T follicular helper cell (primary cell): Measurements from ENCODE around the gene SH2B3.

Experiments
- DNase-seq: peaks from one replicate; pipeline ENCODE4 v3.0.0-alpha.2; 2020; ENCODE audit warnings: low read depth

Gene SH2B3

DNA sequence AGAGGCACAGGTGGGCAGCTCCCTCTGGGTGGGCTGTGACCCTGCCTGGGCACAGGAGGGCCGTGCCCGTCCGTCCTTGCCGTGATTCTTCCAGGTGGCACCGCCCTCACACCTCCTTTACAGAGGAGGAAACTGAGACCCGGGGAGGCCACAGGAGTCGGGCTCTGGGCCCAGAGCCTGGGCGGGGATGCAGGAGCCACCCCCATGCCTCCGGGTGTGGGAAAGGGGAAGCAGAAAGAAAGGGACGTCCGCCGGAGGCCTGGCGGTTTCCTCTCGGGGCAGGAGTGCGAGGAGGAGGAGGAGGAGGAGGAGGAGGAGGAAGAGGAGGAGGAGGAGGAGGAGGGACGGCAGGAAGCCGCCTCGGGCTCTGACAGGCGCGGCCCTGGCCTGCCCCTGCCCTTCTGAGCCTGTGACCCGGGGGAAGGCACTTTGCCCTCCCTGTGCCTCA lies 23.0 kb downstream of the SH2B3 start:
- no peak for DNase-seq

DNA sequence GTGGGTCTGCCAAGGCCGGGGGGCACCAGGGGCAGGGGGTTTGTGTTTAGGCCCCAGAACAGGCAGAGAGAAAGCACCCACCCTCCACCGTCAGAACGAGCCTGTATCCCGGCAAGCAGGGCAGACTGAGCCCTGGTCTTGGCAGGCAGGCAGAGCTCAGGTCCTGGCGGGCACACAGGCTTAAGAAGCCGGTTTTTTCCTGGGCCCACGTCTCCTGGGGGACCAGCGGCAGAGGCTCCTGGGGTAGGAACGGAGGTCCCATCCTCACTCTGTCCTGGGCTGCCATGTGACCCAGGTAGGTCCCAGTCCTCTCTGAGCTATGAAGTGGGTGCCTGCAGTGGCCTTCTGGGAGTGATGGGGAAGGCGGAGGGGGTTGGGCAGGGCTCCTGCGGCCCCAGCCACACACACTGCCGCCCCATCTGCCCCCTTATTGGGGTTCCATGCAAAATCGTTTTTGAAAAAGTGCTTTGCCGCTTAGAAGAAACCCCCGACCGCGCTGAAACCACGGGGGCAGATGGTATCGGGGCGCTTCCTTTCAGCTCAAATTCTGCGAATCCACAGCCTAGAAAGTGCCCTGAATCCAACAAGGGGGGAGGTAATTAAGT lies 24.2 kb downstream of the SH2B3 start:
- peak; percentile 50 for DNase-seq

DNA sequence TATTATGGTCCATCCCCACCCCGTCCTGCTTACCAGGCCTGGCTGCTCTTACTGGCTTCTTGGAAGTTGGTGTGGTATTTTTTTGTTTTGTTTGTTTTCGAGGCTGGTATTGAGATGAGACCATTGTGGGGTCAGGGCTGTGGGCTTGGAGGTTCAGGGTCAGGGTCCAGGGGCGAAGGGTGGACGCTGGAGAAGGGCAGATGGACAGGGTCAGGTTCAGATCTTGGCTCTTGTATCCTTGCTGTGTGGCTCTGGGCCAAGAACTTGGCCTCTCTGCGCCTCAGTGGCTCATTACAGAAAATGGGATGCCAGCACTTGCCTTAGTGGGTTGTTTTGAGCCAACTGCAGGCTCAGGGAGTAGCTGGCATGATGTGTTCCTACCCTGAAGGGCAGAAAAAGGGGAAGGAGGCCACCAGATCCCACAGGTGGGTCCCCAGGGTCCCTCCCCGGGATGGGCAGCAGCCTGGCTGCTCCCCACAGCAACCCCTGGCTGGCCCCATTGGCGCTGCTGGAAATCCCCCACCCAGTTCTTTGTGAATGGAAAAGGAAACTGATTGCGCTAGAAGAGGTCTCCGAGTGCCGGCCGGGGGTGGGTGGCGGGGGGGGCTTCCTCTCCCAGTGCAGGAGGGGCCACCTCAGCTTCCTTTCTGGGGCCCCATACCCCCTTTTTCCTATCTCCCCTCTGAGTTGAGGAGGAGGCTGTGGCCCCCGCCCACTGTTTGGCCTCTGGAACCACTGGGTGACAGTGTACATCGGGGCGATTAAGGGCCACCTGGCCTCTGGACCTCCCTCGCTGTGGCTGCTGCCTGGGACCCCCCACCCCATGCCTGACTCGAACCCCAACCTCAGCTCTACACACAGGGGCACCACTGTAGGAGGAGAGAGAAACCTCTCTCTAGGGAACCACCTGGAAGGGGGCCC lies 25.0 kb downstream of the SH2B3 start:
- DNase-seq = peak; percentile 61

DNA sequence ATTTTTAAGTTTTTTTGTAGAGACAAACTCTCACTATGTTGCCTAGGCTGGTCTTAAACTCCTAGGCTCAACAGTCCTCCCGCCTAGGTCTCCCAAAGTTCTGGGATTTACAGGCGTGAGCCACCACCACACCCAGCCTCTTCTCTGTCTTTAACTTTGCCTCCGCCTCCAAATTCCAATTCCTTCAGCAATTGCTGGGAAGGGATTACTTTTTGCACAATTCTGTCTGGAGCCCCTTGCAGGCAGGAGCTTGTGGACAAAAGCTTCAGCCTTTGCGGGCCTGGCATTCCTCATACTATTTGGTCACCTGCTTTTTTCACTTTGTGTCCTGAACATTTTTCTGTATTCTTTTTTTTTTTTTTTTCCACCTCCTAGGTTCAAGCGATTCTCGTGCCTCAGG lies 26.0 kb downstream of the SH2B3 start:
- DNase-seq = no peak

DNA sequence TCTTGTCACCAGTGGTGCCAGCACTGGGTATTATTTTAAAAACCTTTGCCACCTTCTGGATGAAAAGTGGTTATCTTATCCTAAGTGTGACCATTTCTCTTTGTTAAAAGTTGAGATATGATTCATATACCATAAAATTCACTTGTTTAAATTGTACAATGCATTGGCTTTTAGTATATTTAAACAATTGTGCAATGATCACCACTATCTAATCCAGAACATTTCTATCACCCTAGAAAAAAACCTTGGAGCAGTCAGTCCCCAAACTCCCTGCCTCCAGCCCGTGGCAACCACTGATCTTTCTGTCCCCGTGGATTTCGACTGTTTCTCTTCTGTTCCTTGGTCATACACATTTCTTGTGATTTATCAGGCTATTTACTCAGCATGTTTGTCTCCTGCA lies 28.3 kb downstream of the SH2B3 start:
- DNase-seq = no peak

DNA sequence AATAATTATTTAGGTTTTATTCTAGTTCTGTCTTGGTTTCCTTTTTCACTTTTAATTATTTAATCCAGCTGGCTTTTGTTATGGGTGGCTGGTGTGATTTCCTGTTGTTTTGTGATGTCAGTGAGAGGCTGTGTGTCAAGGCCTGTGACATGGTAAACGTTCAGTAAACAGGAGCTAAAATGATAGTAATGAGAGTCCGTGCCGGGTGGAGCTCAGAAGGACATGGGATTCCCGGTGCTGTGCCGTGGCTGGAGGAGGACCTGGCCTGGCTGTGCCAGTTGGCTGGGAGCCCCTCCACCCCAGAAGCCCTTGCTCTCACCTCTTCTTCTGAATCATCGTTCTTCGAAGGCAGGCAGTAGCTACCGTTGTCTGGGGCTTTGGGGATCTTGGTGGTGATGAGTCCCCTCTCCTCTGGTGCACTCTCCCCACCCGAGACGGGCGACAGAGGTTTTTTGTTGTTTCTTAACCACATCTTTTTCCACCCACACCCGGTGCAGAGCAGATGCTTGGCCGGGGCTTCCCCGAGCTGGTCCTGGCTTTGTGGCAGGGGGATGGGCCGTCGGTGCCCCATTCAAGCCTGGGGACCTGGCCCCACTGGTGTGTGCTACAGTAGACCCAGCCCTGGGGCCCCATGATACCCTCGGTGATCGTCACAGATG lies 29.1 kb downstream of the SH2B3 start:
- peak; percentile 79 for DNase-seq

DNA sequence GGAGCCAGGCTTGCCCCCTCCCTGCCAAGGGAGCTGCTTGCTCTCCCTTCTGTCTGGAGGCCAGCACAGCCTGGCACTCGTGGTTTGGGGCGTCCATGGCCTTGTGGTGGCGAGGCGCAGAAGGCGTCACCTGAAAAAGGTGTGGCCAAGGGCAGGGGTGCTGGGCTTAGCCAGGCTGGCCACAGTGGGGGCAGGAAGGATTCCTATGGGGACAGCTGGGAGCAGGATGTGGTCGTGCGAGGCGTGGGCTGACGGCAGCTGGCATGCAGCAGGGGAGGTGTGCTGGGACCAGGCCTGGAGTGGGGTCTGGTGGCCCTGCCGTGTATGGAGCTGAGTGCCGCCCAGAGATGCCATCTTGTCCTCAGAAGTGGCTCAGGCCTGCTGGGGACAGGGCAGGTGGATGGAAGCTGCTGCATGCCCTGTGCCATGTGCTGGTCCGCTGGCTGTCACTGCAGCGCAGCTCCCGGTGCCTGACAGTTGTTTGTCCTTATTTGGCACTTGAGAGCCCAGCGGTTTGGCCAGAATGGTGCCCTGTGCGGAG lies 30.0 kb downstream of the SH2B3 start:
- DNase-seq = no peak

DNA sequence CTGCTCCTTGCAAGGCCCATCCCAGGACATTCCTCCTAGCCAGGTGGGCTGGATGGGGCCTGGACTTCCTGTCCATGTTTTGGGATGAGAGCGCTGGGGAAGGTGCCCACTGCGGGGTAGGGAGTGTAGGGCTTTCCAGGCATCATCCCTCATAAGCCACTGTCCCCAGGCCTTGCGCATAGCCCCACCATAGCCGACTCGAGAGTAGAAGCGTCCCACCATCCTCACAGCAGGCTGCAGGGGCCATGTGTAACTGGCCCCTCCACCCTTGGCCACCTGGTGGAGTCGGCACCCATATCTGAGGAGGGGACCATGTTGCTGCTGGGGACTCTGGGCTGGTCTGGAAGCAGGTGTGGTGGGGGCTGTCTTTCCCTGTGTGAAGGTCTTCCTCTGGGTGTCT lies 30.5 kb downstream of the SH2B3 start:
- DNase-seq = no peak

DNA sequence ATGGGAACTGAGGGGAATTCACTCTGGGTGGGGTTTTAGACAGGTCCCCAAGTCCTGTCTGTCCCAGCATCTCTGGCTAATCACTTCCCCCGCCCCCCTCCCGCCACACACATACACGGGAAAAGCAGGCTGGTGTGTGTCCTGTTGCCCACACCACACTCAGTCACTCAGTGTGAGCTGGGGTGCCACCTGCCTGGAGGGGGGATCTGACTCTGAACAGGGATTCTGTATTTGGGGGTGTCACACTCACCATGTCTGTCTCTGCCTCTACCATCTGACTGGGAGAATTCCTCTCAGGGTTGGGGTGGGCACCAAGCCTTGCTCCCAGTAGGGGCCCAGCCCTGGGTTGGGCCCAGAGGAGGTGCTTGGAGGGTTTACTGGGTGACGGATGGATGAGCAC lies 31.1 kb downstream of the SH2B3 start:
- DNase-seq = no peak

DNA sequence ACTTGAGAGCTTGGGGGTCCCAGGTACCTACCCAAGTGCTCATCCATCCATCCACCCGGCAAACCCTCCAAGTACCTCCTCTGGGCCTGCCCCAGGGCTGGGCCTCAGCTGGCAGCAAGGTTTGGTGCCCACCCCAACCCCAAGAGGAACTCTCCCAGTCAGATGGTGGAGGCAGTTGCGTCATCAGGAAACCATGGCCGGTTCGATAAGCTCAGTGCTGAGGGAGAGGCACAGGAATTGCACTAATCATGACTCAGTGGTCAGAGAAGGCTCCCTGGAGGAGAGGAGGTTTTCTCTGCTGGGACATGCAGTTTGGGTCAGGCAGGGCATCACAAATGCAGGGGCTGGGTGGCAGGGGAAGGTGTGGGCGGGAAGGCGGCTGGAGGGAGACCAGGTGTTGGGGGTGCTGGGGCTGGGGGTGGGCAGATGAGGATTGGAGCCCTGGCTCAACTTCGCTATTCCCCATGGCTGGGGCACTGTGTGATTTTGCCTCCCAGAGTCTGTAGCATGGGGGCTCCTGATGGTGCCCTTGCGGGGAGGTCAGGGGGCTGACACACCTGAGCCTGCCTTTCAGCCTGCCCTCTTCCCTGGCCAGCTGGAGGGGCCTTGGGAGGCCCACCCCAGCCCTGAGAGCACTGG lies 32.2 kb downstream of the SH2B3 start:
- no peak for DNase-seq

DNA sequence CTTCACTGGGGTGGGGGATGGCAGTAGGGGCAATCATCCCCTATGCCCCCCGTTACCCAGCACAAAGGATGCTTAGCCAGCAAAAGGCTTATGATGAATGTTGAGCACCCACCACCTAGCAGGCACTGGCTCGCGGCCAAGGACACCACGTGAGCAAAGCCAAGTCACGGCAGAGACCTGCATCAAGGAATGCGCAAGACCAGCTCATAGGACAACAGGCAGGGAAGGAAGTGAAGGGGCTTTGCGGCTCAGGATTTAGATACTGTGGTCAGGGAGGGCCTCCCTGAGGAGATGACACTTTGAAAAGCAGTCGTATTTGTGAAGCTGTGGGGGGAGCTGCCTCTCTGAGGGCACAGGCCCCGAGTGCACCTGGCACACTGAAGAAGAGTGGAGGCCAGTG lies 32.8 kb downstream of the SH2B3 start:
- DNase-seq = peak; percentile 37

DNA sequence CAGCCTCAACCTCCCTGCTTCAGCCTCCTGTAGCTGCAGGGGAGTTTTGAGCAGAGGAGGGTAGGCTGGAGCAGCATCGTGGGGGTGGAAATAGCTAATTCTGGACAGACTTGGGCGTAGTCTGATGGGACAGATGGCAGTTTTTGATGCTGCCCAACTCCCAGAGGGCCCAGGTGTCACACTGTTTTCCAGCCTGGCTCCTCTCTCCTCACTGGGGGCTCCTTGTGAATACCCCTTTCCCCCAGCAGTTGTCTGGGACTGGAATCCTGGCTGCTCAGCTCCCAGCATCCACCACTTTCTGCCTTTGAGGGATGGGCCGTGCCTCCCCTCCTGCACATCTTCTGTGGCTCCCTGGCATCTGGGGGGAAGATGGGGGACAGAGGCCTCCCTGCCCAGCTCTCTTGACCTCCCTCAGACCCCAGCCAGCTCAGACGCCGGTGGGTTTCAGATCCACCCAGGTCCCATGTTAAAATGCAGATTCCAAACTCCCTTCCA lies 34.0 kb downstream of the SH2B3 start:
- DNase-seq = no peak

DNA sequence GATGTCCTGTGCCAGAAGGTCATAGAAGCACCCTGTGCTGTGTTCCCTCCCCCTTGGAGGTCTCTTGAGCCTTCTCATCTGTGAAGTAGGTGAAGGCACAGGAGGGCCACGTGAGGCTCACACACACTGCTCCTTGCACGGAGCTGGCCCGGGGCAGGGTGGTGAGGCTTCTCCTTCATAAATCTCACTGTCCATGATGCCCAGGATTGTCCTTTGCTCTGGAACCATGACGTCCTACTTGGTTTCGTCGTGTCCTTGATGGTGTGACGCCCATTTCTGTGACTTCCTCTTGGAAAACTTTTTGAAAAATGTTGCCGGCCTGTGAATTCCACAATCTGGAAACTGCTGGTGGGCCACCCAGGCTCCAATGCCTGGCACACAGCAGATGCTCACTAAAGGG lies 34.4 kb downstream of the SH2B3 start:
- DNase-seq = no peak

DNA sequence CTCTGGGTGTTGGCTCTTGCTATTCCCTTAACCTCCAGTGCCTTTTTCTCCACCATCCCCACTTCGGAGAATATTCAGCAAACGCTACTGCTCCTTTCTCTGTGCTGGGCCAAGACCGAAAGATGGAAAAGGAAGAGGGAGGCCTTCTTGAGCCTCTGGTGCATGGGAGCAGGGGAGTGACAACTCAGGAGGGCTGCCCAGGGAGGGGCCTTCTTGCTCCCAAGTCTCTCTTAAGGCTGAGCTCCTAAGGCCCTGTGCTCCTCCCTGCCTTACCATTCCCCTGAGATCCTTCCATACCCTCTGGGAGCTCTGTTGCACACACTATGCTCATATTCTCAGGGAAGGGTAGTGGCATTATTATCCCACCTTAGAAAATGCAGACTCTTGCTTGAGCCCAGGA lies 34.9 kb downstream of the SH2B3 start:
- DNase-seq = no peak

DNA sequence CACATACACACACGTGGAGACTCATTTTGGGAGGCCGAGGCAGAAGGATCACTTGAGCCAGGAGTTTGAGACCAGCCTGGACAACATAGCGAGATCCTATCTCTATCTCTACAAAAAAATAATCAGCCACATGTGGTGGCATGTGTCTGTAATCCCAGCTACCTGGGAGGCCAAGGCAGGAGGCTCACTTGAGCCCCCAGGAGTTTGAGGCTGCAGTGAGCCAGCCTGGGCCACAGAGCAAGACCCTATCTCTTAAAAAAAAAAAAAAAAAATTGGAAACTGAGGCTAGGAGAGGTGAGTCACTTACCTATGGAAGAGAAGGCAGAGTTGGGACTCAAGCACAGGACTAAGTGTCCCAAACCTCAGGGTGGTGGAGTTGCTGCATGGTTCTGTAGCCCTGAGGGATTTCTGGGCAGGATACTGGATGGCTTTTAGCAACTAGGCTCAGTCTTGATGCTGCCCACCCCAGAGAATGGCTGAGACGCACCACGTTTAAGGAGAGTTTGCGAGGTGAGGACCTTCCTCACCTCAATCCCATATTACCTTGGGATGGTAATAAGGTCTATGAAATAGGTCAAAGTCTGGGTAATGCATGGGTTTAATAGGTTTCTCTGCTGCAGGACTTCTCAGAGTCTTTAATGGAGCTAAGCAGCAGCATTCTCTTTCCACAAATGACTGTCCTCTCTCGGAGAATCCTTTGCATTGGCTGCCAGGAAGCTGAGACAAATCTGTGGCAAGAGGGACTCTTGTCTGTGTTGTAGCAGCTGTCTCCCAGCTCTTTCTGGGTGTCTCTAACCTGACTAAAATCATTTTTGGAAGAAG lies 35.6 kb downstream of the SH2B3 start:
- no peak for DNase-seq

DNA sequence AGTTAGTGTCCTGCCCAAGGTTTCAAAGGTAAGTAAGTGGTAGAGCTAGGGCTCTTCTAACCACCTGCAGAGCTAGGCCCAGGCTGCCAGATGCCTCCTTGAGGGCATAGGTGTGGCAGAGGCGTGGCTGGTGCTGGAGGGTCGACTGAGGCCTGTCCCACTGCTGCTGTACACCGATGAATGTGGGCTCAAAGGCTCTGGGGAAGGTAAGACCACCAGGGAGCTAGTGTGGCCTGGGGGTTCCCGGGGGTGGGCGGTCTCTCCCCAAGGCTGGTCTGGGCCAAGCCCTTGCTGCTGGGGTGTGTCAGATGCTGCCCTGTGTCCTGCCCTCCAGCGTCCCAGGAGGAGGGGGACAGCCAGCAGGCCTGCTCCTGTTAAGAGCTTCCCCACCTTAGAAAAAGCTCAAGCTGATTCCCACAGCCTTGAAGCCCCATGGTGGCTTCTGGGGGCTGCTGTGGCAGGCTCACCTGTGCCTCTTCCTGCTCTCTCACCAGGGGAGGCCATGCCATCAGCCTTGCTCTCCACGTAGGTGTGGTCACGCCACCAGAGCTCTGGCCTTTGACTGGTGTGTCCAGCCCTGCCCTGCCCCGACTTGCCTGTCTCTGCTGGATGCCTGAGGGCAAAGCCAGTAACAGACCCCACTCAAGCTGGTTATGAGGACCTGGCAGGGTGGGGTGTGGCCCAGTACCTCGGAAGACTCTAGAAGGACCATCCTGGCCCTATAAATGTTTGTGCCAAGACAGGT lies 36.8 kb downstream of the SH2B3 start:
- no peak for DNase-seq

DNA sequence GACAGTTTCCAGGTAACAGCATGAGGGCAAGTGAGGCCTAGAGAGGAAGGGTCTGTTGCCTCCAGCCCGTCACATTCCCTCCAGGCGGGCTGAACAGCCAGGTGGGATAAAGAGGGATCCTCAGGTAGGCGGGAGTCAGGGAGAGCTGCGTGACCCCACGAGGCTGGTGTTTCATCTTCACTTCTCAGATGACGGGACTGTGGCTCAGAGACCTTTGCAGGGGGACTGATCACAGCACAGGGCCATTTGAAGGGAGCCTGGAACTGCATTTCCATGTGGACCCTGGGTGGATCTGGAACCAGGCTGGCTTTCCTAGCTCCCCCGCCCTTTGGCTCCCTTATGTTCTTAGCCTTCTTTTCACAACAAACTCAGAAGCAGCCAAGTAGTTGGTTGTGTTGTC lies 37.4 kb downstream of the SH2B3 start:
- no peak for DNase-seq

DNA sequence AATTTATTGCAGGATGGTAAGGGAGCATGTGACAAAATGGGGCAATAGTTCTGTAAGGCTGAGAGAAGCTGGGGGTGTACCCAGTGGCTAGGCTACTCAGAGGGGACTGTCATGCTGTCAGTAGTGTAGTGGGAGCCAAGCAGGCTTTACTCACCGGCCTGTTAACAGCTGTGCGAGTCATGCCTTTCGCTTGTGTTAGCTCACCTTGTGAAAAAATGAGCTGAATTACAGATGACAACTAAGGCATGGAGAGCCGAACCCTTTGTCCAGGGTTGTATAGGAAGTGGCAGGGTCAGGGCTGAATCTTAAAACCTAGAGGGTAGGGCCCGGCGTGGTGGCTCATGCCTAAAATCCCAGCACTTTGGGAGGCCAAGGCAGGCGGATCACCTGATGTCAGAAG lies 37.9 kb downstream of the SH2B3 start:
- DNase-seq = no peak

DNA sequence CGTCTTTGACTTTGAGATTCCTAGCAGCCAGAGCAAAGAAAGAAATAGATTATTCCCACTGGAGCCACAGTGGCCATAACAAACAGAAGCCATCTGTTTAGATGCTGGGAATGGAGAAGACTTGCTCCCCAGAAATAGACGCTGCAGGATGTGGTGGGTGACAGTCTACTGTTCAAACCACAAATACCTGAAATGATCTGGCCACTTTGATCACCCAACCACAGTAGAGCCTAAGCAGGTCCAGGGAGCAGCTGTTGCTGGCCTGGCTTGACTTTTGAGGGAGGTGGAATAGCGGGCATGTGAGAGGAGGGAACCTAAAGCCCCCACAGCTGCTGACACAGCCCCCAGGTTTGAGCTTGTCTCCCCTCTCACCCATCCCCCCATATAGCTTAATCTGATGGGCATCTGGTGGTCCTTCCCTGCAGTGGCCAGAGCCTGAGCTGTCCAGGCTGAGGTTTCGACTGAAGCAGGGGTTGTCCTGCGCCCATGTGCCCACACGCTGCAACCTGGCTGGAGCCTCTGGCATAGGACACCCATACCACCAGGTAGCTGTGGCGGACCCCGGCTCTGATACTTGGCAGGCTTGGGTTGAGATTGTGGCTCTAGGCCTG lies 38.7 kb downstream of the SH2B3 start:
- DNase-seq = no peak
